GM23338 (cell line): ENCODE results near the gene SH3BP4.

Source experiments
- CREB1 ChIP-seq: fragments of 250-450 bp; sonication (Bioruptor Pico); IDR thresholded peaks from 2 replicates; pipeline ENCODE4 v1.5.0; 2020; ENCODE audit warnings: low read depth, mild to moderate bottlenecking, moderate library complexity
- EZH2 ChIP-seq: fragments of 200-600 bp; sonication (generic); IDR thresholded peaks from one replicate; pipeline ENCODE4 v1.8.0; 2017; ENCODE audit warnings: antibody characterized with exemption, mild to moderate bottlenecking, low read depth; ENCODE audit not compliant: unreplicated experiment
- EZH2phosphoT487 ChIP-seq: fragments of 200-600 bp; sonication (generic); IDR thresholded peaks from one replicate; pipeline ENCODE4 v1.8.1; 2018; ENCODE audit warnings: antibody characterized with exemption; ENCODE audit not compliant: unreplicated experiment
- POLR2AphosphoS5 ChIP-seq: IDR thresholded peaks from 2 replicates; pipeline ENCODE4 v1.6.1; 2016; ENCODE audit warnings: antibody characterized with exemption, low read depth
- TF ChIP-seq, protein P1 (sequence below): IDR thresholded peaks from one replicate; pipeline ENCODE4 v1.6.1; 2018; ENCODE audit warnings: antibody characterized with exemption; ENCODE audit not compliant: unreplicated experiment
- TF ChIP-seq, protein P2 (sequence below), 2 experiments: fragments of 200-600 bp in 1 of 2; sonication (generic) in 1 of 2; conservative IDR thresholded peaks; 2 replicates each; pipeline versions ENCODE4 v1.5.1 to v1.6.1; 2016 to 2017; ENCODE audit warnings: antibody characterized with exemption in 2 of 2, low read depth in 2 of 2, mild to moderate bottlenecking in 2 of 2, moderate library complexity in 1 of 2

DNA sequence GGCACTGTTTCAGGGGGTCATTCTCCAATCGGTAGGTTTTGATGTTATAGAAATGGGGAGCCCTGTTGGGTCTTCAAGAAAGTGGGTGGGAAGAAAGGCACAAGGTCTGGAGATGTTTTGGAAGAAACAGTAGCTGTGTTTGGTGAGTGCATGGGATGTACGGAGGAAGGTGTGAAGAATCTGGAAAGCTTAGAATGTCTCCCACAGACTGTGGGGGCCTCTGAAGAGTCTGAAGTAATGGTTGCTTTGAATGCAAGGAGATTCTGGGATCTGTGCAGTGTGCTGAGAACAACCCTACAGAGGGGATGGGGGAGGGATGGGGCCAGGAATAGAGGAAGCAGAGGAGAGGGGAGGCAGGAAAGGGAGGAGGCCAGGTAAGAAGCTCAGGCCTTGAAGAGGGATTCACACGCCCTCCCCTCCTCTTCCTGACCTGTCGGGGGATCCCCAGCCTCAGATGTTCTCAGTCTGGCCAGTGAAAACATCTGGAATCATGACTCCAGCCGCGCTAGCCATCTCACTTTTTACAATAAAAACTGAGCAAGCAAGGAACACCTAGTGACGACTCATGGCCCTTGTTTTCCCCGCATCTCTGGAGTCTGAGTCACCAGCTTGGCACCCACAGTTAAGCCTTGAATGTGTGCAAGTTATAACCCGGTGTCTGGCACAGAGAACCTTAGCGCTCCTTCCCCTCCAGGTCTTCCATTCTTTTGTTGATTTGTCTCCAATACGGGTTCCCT, 74.2 kb downstream of the SH3BP4 start:
- TF ChIP-seq, protein P1, sequence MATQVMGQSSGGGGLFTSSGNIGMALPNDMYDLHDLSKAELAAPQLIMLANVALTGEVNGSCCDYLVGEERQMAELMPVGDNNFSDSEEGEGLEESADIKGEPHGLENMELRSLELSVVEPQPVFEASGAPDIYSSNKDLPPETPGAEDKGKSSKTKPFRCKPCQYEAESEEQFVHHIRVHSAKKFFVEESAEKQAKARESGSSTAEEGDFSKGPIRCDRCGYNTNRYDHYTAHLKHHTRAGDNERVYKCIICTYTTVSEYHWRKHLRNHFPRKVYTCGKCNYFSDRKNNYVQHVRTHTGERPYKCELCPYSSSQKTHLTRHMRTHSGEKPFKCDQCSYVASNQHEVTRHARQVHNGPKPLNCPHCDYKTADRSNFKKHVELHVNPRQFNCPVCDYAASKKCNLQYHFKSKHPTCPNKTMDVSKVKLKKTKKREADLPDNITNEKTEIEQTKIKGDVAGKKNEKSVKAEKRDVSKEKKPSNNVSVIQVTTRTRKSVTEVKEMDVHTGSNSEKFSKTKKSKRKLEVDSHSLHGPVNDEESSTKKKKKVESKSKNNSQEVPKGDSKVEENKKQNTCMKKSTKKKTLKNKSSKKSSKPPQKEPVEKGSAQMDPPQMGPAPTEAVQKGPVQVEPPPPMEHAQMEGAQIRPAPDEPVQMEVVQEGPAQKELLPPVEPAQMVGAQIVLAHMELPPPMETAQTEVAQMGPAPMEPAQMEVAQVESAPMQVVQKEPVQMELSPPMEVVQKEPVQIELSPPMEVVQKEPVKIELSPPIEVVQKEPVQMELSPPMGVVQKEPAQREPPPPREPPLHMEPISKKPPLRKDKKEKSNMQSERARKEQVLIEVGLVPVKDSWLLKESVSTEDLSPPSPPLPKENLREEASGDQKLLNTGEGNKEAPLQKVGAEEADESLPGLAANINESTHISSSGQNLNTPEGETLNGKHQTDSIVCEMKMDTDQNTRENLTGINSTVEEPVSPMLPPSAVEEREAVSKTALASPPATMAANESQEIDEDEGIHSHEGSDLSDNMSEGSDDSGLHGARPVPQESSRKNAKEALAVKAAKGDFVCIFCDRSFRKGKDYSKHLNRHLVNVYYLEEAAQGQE, result no peak
- TF ChIP-seq, protein P2, sequence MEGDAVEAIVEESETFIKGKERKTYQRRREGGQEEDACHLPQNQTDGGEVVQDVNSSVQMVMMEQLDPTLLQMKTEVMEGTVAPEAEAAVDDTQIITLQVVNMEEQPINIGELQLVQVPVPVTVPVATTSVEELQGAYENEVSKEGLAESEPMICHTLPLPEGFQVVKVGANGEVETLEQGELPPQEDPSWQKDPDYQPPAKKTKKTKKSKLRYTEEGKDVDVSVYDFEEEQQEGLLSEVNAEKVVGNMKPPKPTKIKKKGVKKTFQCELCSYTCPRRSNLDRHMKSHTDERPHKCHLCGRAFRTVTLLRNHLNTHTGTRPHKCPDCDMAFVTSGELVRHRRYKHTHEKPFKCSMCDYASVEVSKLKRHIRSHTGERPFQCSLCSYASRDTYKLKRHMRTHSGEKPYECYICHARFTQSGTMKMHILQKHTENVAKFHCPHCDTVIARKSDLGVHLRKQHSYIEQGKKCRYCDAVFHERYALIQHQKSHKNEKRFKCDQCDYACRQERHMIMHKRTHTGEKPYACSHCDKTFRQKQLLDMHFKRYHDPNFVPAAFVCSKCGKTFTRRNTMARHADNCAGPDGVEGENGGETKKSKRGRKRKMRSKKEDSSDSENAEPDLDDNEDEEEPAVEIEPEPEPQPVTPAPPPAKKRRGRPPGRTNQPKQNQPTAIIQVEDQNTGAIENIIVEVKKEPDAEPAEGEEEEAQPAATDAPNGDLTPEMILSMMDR (conservative IDR thresholded peaks at IDR 0.05; ENCODE audit: low read depth in 2 of 2), result no peak
- TF ChIP-seq EZH2, result no peak
- no peak for TF ChIP-seq CREB1 (CRISPR knock-in tag)
- TF ChIP-seq POLR2AphosphoS5, result no peak
- TF ChIP-seq EZH2phosphoT487, result no peak
